Measurements from ENCODE around the gene TMBIM1. TPM values are rescaled to one million over a fixed set of nuclear protein-coding genes. Genes with fewer than 3 reads are reported as not detected.

Gene TMBIM1
- total and polyA plus RNA-seq, 9 of the 15 experiments (the other 6 are each of a cell fraction or from before 2014, with no cell fraction given): 14.2 to 105 (median 47.0) TPM

- TF ChIP-seq GMEB1 (CRISPR knock-in tag; IDR thresholded peaks at IDR 0.05) (peak; percentile 87), FOS (IDR thresholded peaks at IDR 0.05; ENCODE audit: extremely low read depth, insufficient read length) (peak; percentile 96), ZBED1 (IDR thresholded peaks at IDR 0.05) (no peak), SREBF2 (CRISPR knock-in tag; IDR thresholded peaks at IDR 0.05) (no peak), SRSF3 (IDR thresholded peaks at IDR 0.05; ENCODE audit: insufficient read depth, low read length) (no peak), TCF7 (IDR thresholded peaks at IDR 0.05; ENCODE audit: borderline replicate concordance) (no peak), ZNF77 (CRISPR knock-in tag; IDR thresholded peaks at IDR 0.05) (no peak), POLR3G (IDR thresholded peaks at IDR 0.05; ENCODE audit: extremely low read depth, insufficient read length, insufficient replicate concordance) (no peak), MCM2 (IDR thresholded peaks at IDR 0.05; ENCODE audit: low read depth) (no peak), THAP7 (CRISPR knock-in tag; IDR thresholded peaks at IDR 0.05) (no peak), ZNF23 (CRISPR knock-in tag; IDR thresholded peaks at IDR 0.05) (no peak), TCF3 (CRISPR knock-in tag; IDR thresholded peaks at IDR 0.05) (no peak), ZNF41 (CRISPR knock-in tag; conservative IDR thresholded peaks at IDR 0.05) (no peak), NCOR1 (IDR thresholded peaks at IDR 0.05) (no peak), ZBTB40 (IDR thresholded peaks at IDR 0.05) (peak; percentile 87), ZBTB40 (CRISPR knock-in tag; IDR thresholded peaks at IDR 0.05) (no peak), STAG1 (CRISPR knock-in tag; IDR thresholded peaks at IDR 0.05; ENCODE audit: borderline replicate concordance) (no peak), ZNF717 (CRISPR knock-in tag; IDR thresholded peaks at IDR 0.05) (no peak), PHB (CRISPR knock-in tag; IDR thresholded peaks at IDR 0.05) (no peak)
Observed at GRCh38 chr2:218269900-218270720, 22.2 kb downstream of the TMBIM1 start, which contains the start of the genes AAMP and PNKD (continued).
